Endothelial cell (in vitro differentiated cells): ENCODE data around the gene DDX10. TPM values are rescaled to one million over a fixed set of nuclear protein-coding genes. Genes with fewer than 3 reads are reported as not detected.

Experiments used
- DNase-seq: peaks from one replicate; pipeline ENCODE4 v3.0.0; 2021; ENCODE audit warnings: low spot score
- H3K27ac Mint-ChIP-seq: one replicate; pipeline ENCODE4 v1.8.0; 2021; ENCODE audit warnings: mixed read lengths, inconsistent platforms; ENCODE audit not compliant: unreplicated experiment
- H3K27me3 Mint-ChIP-seq: one replicate; pipeline ENCODE4 v1.8.0; 2021; ENCODE audit warnings: mild to moderate bottlenecking, moderate library complexity, mixed read lengths, inconsistent platforms; ENCODE audit not compliant: unreplicated experiment
- H3K36me3 Mint-ChIP-seq: one replicate; pipeline ENCODE4 v1.8.0; 2021; ENCODE audit warnings: mild to moderate bottlenecking, low read depth, mixed read lengths, inconsistent platforms; ENCODE audit not compliant: unreplicated experiment
- H3K4me1 Mint-ChIP-seq: one replicate; pipeline ENCODE4 v1.8.0; 2021; ENCODE audit warnings: mild to moderate bottlenecking, mixed read lengths, inconsistent platforms; ENCODE audit not compliant: unreplicated experiment
- H3K4me3 Mint-ChIP-seq: one replicate; pipeline ENCODE4 v1.8.0; 2021; ENCODE audit warnings: mild to moderate bottlenecking, mixed read lengths, inconsistent platforms; ENCODE audit not compliant: unreplicated experiment
- H3K9me3 Mint-ChIP-seq: one replicate; pipeline ENCODE4 v1.8.0; 2021; ENCODE audit warnings: mixed read lengths, inconsistent platforms; ENCODE audit not compliant: unreplicated experiment
- CTCF ChIP-seq: fragments of 200-600 bp; sonication (generic); IDR thresholded peaks from one replicate; pipeline ENCODE4 v1.5.0; 2021; ENCODE audit warnings: antibody characterized with exemption; ENCODE audit not compliant: unreplicated experiment
- total RNA-seq: library from RNA; stranded (reverse); fragmentation: NEBNext Ultra II Directional; extraction: Animal tissue kit (Norgen Biotek cat#: 25700); gene quantifications from one replicate; pipeline ENCODE4 v1.2.1, GENCODE V29; 2021; ENCODE audit not compliant: unreplicated experiment

DDX10 gene
- total RNA-seq, 1 donor from 2014 or later: 20.9 TPM

- H3K36me3 Mint-ChIP-seq: no peaks in the 10 kb centered on the region
- H3K4me1 Mint-ChIP-seq: peaks cover 27% of the 10 kb centered on the region
- no peak overlapping the region for H3K4me3 Mint-ChIP-seq
- no peak overlapping the region for H3K27ac Mint-ChIP-seq
- peaks cover 5% of the 10 kb centered on the region for H3K27me3 Mint-ChIP-seq
- DNase-seq: no peak
- no peaks in the 10 kb centered on the region for H3K9me3 Mint-ChIP-seq
- TF ChIP-seq CTCF: no peak
Measured at GRCh38 chr11:108909921-108910320, 245.1 kb downstream of the DDX10 start.

GRCh38 chr11:108912581-108912980 is 247.7 kb downstream of the DDX10 start:
- H3K36me3 Mint-ChIP-seq: no peaks in the 10 kb centered on the region
- H3K27ac Mint-ChIP-seq: no peak overlapping the region
- H3K4me1 Mint-ChIP-seq: peaks cover 24% of the 10 kb centered on the region
- TF ChIP-seq CTCF: no peak
- no peak for DNase-seq
- peaks cover 5% of the 10 kb centered on the region for H3K27me3 Mint-ChIP-seq
- no peak overlapping the region for H3K4me3 Mint-ChIP-seq
- no peaks in the 10 kb centered on the region for H3K9me3 Mint-ChIP-seq

GRCh38 chr11:108913204-108913603 is 248.3 kb downstream of the DDX10 start:
- Mint-ChIP-seq H3K4me3 (no peak overlapping the region), H3K9me3 (no peaks in the 10 kb centered on the region), H3K27me3 (peaks cover 5% of the 10 kb centered on the region), H3K4me1 (peaks cover 24% of the 10 kb centered on the region), H3K27ac (no peak overlapping the region), H3K36me3 (no peaks in the 10 kb centered on the region)
- no peak for DNase-seq
- no peak for TF ChIP-seq CTCF

- no peak overlapping the region for H3K27ac Mint-ChIP-seq
- TF ChIP-seq CTCF: no peak
- no peaks in the 10 kb centered on the region for H3K36me3 Mint-ChIP-seq
- H3K4me1 Mint-ChIP-seq: peaks cover 24% of the 10 kb centered on the region
- H3K27me3 Mint-ChIP-seq: peaks cover 5% of the 10 kb centered on the region
- no peak for DNase-seq
- no peak overlapping the region for H3K4me3 Mint-ChIP-seq
- H3K9me3 Mint-ChIP-seq: no peaks in the 10 kb centered on the region
Measured at GRCh38 chr11:108914211-108914610, 249.3 kb downstream of the DDX10 start.

GRCh38 chr11:108914981-108915380 is 250.1 kb downstream of the DDX10 start:
- Mint-ChIP-seq H3K4me3 (no peak overlapping the region), H3K36me3 (no peaks in the 10 kb centered on the region), H3K9me3 (no peaks in the 10 kb centered on the region), H3K4me1 (peaks cover 20% of the 10 kb centered on the region), H3K27ac (no peak overlapping the region), H3K27me3 (no peaks in the 10 kb centered on the region)
- no peak for TF ChIP-seq CTCF
- DNase-seq: no peak
